ENCODE data around the gene PLIN5. TPM values are rescaled to one million over a fixed set of nuclear protein-coding genes. Genes with fewer than 3 reads are reported as not detected.
"Not testable (repeated sequence)": the region's sequence is repeated elsewhere in the genome, so short reads cannot be mapped to it uniquely, and the experiment has no call there.

PLIN5 gene
- polyA plus RNA-seq, 10 donors = 0.87 to 5.2 (median 1.5) TPM

- no peak for DNase-seq
Observed at GRCh38 chr19:4543842-4544647, 9.0 kb upstream of the PLIN5 start.

DNA sequence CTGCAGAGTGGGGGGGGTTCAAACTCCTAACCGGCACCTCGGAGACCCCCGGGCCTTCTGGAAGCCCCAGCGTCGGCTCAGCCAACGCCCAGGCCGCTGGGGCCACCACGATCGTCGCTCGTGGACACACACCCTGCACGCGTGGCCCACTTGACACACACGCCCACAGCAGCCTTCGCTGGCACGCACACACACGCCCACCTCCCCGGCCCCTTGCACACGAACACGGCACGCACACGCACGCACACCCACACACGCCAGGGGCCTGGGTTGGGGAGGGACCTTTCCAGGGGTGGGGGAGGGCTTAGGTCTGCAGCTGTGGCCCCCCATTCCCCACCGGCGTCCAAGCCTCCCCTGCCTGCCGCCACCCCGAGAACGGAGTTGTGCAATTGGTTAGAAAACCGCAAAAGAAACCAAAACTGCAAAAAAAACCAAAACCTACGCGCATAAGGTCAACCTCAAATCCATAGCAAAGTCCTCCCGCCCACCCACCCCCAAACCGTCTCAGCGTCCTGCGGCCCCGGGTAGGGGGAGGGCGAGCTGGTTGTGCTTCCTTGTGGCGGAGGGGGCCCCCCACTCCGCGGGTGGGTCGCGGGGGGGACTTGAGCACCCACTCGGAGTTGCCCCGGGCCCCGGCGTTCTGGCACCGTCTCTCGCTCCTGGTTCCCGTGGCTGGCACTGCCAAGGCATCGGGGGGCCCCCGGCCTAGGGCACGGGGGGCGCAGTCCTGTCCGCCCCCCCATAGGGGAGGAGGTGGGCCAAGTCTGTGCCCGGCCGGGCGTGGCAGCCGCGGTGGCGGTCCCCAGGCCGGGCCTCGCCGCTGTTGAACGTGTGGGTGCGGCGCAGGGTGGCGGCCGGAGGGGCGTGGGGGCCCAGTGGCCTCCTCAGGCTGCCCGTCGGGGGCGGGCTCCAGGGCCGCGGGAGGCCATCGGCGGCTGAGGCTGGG is 8.1 kb upstream of the PLIN5 start:
- no peak for DNase-seq

GRCh38 chr19:4541806-4542145 is 6.8 kb upstream of the PLIN5 start:
- DNase-seq = not testable (repeated sequence)

- no peak for DNase-seq
Observed at GRCh38 chr19:4541114-4541805, 6.2 kb upstream of the PLIN5 start.

GRCh38 chr19:4539693-4540581 is 4.9 kb upstream of the PLIN5 start, which contains the start of gene LRG1:
LRG1 (minus strand) TSS chr19:4540036; CDS start chr19:4540013, 23 bp downstream.
- no peak for DNase-seq

- DNase-seq = no peak
Observed at GRCh38 chr19:4539169-4539692, 4.2 kb upstream of the PLIN5 start.

DNA sequence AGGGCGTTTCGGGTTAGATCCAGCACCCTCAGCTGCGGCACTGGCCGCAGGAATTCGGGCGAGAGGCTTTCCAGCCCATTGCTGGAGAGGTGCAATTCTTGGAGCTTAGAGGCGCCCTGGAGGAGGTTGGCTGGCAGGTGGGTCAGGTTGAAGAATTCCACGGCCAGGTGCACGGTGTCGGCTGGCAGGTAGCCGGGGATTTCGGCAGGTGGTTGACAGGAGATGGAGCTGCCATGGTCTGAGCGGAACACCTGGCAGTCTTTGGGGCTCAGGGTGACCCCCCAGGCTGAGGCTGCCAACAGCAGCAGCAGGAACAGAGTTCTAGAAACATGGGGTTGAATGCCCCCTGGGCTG is 3.6 kb upstream of the PLIN5 start:
- no peak for DNase-seq

DNA sequence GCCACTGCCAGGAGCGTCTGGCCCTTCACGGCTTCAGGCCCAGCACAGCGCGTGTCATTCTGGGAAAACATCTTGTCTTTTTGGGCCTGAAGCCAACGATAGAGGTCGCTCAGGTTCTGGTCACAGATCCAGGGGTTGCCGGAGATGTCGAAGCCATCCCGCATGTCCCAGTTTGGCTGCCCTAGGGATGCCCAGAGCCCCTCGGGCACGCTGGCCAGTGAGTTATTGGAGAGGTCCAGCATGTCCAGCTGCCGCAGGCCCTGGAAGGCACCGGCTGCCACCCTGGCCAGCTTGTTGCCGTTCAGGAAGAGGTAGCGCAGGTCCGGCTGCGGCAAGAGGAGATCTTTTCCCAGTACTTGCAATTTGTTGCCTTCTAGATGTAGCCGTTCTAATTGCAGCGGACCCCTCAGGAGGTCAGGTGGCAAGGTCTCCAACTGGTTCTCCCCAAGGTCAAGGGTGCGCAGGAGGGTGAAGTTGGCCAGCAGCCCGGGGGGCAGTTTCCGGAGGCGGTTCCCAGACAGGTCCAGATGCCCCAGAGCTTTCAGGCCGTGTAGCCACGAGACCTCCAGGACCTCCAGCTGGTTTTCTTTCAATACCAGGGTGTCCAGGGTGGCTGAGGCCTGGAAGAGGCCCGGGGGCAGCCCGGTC is 3.1 kb upstream of the PLIN5 start:
- DNase-seq = no peak

- no peak for DNase-seq
Observed at GRCh38 chr19:4536798-4537197, 1.8 kb upstream of the PLIN5 start.

- no peak for DNase-seq
Observed at GRCh38 chr19:4533835-4534424, 1.1 kb downstream of the PLIN5 start.

GRCh38 chr19:4533334-4533733 is 1.7 kb downstream of the PLIN5 start:
- no peak for DNase-seq

DNA sequence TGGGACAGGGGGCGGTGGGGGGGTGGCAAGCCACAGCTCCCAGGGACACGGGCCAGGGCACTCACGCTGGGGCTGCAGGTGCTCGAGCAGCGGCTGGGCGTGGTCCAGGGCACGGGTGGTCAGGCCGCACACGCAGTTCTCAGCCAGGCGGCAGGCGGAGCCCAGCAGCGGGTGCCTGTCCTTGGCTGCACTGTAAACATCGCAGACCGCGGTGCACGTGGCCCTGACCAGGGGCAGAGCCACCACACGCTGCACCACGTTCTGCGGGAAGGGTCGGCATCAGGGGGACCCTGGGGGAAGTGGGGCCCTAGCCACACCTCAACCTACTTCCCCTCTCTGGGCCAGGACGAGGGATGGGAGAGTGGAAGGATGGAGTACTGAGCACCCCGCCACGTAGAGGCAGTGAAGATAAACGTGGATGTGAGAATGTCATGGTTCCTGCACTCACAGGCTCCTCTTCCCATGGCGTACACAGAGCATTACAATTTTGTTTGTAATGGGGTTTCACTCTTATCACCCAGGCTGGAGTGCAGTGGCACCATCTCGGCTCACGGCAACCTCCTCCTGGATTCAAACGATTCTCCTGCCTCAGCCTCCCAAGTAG is 3.4 kb downstream of the PLIN5 start:
- no peak for DNase-seq

GRCh38 chr19:4529924-4530522 is 5.0 kb downstream of the PLIN5 start:
- no peak for DNase-seq

GRCh38 chr19:4528843-4529242 is 6.2 kb downstream of the PLIN5 start:
- no peak for DNase-seq

GRCh38 chr19:4527377-4527776 is 7.6 kb downstream of the PLIN5 start:
- not testable (repeated sequence) for DNase-seq

DNA sequence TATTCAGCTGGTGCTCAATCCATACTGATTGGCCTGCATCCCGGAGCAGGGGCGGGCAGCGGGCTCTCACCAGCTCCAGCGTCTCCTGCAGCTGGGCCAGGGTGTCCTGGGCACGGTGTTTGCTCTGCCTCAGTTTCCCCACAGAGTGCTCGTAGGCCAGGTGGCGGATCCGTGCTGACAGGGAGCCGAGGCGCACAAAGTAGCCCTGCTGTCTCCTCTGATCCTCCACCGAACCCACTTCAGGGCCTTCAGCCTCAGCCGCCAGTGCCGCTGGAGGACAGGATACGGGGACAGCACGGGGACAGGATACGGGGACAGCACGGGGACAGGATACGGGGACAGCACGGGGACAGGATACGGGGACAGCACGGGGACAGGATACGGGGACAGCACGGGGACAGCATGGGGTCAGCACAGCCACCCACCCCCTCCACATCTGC is 9.4 kb downstream of the PLIN5 start:
- DNase-seq = no peak

DNA sequence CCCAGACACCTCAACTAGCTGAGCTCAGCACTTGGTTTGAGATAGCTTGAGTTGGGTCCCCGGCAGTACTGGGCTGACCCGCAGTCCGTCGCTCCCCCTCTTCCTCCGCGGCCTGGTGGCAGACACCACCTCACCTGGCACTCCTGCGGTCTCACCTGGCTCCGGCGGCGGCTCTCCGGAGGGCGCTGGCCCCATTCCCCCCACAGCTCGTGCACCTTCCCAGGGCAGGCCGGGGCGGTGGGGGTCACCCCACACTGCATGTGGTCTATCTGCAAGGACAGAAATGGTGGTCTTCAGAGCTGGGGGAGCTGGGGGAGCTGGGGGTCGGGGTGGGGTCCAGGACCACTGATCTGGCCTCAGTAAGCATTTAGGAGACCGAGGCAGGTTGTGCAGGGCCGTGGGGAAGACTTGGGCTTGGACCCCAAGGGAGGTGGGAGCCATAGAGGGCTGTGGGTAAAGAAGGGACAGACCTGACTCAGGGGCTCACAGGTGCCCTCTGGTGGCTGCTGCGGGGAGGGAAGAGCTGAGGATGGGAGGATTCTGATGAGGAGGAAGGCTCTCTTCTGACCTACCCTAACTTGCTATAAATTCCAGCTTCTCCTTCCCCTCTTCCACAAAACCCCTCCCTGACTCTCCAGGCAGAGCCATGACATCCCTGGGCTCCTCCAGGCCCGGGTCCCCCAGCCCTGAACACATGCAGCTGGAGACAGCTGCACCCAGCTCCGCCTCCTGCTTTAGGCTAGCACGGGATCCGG is 10.0 kb downstream of the PLIN5 start:
- DNase-seq = peak in 2 of 3 donors; percentile 51 to 75
